HEK293 (cell line): ENCODE results near the gene MND1.

Experiments used
- CTCF ChIA-PET: fragments of 350-600 bp; formaldehyde crosslinking; extraction: SDS; loops from one replicate; lab custom pipeline; 2021; ENCODE audit warnings: antibody characterized with exemption; lab: Yijun Ruan, JAX
- POLR2A ChIA-PET: fragments of 300-600 bp; formaldehyde crosslinking; extraction: SDS; loops from one replicate; lab custom pipeline; 2020; ENCODE audit warnings: antibody characterized with exemption, inconsistent platforms; lab: Yijun Ruan, JAX
- H3K27ac ChIP-seq: fragments of 200-500 bp; sonication (Bioruptor generic); 2 replicates; pipeline ENCODE4 v1.5.1; 2014; ENCODE audit warnings: low read depth, low read length, control low read depth, inconsistent platforms; ENCODE audit errors: extremely low read depth
- H3K36me3 ChIP-seq, 2 experiments: fragments of 200-500 bp in 1 of 2; sonication (Bioruptor generic) in 1 of 2; 1 replicate in 1 of 2; 2 replicates in 1 of 2; pipeline ENCODE4 v1.5.1; 2014 to 2017; ENCODE audit warnings: inconsistent platforms in 2 of 2, low read length in 2 of 2; ENCODE audit not compliant: control insufficient read depth in 2 of 2, insufficient read depth in 1 of 2
- H3K4me1 ChIP-seq: fragments of 200-500 bp; sonication (Bioruptor generic); 2 replicates; pipeline ENCODE4 v1.5.1; 2014; ENCODE audit warnings: mild to moderate bottlenecking, low read length, inconsistent platforms; ENCODE audit not compliant: control insufficient read depth, insufficient read depth
- H3K4me3 ChIP-seq: 2 replicates; pipeline ENCODE4 v1.5.1; 2011; ENCODE audit warnings: low read depth, mild to moderate bottlenecking, control low read depth, low read length, moderate library complexity
- H3K9me3 ChIP-seq: fragments of 200-500 bp; sonication (Bioruptor generic); 2 replicates; pipeline ENCODE4 v1.5.1; 2014; ENCODE audit warnings: low read depth, low read length, inconsistent platforms; ENCODE audit not compliant: control insufficient read depth, insufficient read depth
- GLI4 ChIP-seq: fragments of 450-650 bp; formaldehyde crosslinking; IDR thresholded peaks from 2 replicates; pipeline ENCODE4 v1.5.1; 2016; ENCODE audit warnings: missing biosample characterization, missing genetic modification characterization
- KLF1 ChIP-seq: fragments of 450-650 bp; formaldehyde crosslinking; IDR thresholded peaks from 2 replicates; pipeline ENCODE4 v1.5.1; 2016; ENCODE audit warnings: missing biosample characterization, missing genetic modification characterization
- KLF16 ChIP-seq: fragments of 450-650 bp; formaldehyde crosslinking; IDR thresholded peaks from 2 replicates; pipeline ENCODE4 v1.5.1; 2017; ENCODE audit warnings: missing biosample characterization, missing genetic modification characterization
- OSR2 ChIP-seq: fragments of 450-650 bp; formaldehyde crosslinking; IDR thresholded peaks from 2 replicates; pipeline ENCODE4 v1.5.1; 2016; ENCODE audit warnings: missing biosample characterization, missing genetic modification characterization
- REPIN1 ChIP-seq: fragments of 450-650 bp; formaldehyde crosslinking; IDR thresholded peaks from 2 replicates; pipeline ENCODE4 v1.5.1; 2017; ENCODE audit warnings: missing biosample characterization, missing genetic modification characterization, low read depth
- SCRT2 ChIP-seq: fragments of 450-650 bp; formaldehyde crosslinking; IDR thresholded peaks from 2 replicates; pipeline ENCODE4 v1.5.1; 2016; ENCODE audit warnings: missing biosample characterization, missing genetic modification characterization
- SP2 ChIP-seq: fragments of 450-650 bp; formaldehyde crosslinking; IDR thresholded peaks from 2 replicates; pipeline ENCODE4 v1.5.1; 2016; ENCODE audit warnings: missing biosample characterization, missing genetic modification characterization
- SP7 ChIP-seq: fragments of 450-650 bp; formaldehyde crosslinking; IDR thresholded peaks from 2 replicates; pipeline ENCODE4 v1.5.1; 2016; ENCODE audit warnings: missing biosample characterization, missing genetic modification characterization
- TCF7L2 ChIP-seq: IDR thresholded peaks from 2 replicates; pipeline ENCODE4 v1.6.1; 2011; ENCODE audit warnings: low read depth, mild to moderate bottlenecking, inconsistent platforms, low read length, moderate library complexity, borderline replicate concordance
- TRIM28 ChIP-seq: IDR thresholded peaks from 2 replicates; pipeline ENCODE4 v1.6.1; 2011; ENCODE audit warnings: low read length, control low read depth, borderline replicate concordance
- ZBTB11 ChIP-seq: fragments of 450-650 bp; formaldehyde crosslinking; conservative IDR thresholded peaks from 2 replicates; pipeline ENCODE4 v1.5.1; 2016; ENCODE audit warnings: low read depth, missing biosample characterization, missing genetic modification characterization
- ZBTB17 ChIP-seq: fragments of 450-650 bp; formaldehyde crosslinking; IDR thresholded peaks from 2 replicates; pipeline ENCODE4 v1.5.1; 2016; ENCODE audit warnings: missing biosample characterization, missing genetic modification characterization
- ZNF140 ChIP-seq: fragments of 450-650 bp; formaldehyde crosslinking; IDR thresholded peaks from 2 replicates; pipeline ENCODE4 v1.5.1; 2016; ENCODE audit warnings: missing biosample characterization, missing genetic modification characterization
- ZNF146 ChIP-seq: fragments of 450-650 bp; formaldehyde crosslinking; IDR thresholded peaks from 2 replicates; pipeline ENCODE4 v1.5.1; 2016; ENCODE audit warnings: missing biosample characterization, missing genetic modification characterization
- ZNF341 ChIP-seq: fragments of 450-650 bp; formaldehyde crosslinking; IDR thresholded peaks from 2 replicates; pipeline ENCODE4; 2016; ENCODE audit warnings: low read depth, missing biosample characterization, missing genetic modification characterization
- ZNF488 ChIP-seq: fragments of 450-650 bp; formaldehyde crosslinking; IDR thresholded peaks from 2 replicates; pipeline ENCODE4 v1.5.1; 2016; ENCODE audit warnings: missing biosample characterization, missing genetic modification characterization
- ZNF510 ChIP-seq: fragments of 450-650 bp; formaldehyde crosslinking; IDR thresholded peaks from 2 replicates; pipeline ENCODE4 v1.5.1; 2018; ENCODE audit warnings: mild to moderate bottlenecking, missing genetic modification characterization, missing biosample characterization; ENCODE audit not compliant: insufficient replicate concordance
- ZNF514 ChIP-seq: fragments of 450-650 bp; formaldehyde crosslinking; IDR thresholded peaks from 2 replicates; pipeline ENCODE4 v1.5.1; 2016; ENCODE audit warnings: missing biosample characterization, missing genetic modification characterization
- ZNF521 ChIP-seq: fragments of 450-650 bp; formaldehyde crosslinking; IDR thresholded peaks from 2 replicates; pipeline ENCODE4 v1.5.1; 2017; ENCODE audit warnings: missing biosample characterization, mild to moderate bottlenecking, missing genetic modification characterization
- ZNF530 ChIP-seq: fragments of 450-650 bp; formaldehyde crosslinking; IDR thresholded peaks from 2 replicates; pipeline ENCODE4 v1.5.1; 2016; ENCODE audit warnings: low read depth, missing biosample characterization, missing genetic modification characterization
- ZNF558 ChIP-seq: fragments of 450-650 bp; formaldehyde crosslinking; IDR thresholded peaks from 2 replicates; pipeline ENCODE4 v1.5.1; 2016; ENCODE audit warnings: missing biosample characterization, missing genetic modification characterization
- ZNF585B ChIP-seq: fragments of 450-650 bp; formaldehyde crosslinking; IDR thresholded peaks from 2 replicates; pipeline ENCODE4 v1.5.1; 2016; ENCODE audit warnings: missing biosample characterization, missing genetic modification characterization
- ZNF596 ChIP-seq: fragments of 450-650 bp; IDR thresholded peaks from 2 replicates; pipeline ENCODE4 v1.5.0; 2018; ENCODE audit warnings: missing biosample characterization, mild to moderate bottlenecking, missing genetic modification characterization, moderate library complexity
- ZNF660 ChIP-seq: fragments of 450-650 bp; IDR thresholded peaks from 2 replicates; pipeline ENCODE4 v1.5.1; 2018; ENCODE audit warnings: missing biosample characterization, mild to moderate bottlenecking, missing genetic modification characterization
- ZNF701 ChIP-seq: fragments of 450-650 bp; formaldehyde crosslinking; IDR thresholded peaks from 2 replicates; pipeline ENCODE4 v1.5.1; 2016; ENCODE audit warnings: missing biosample characterization, missing genetic modification characterization
- ZNF704 ChIP-seq: fragments of 450-650 bp; formaldehyde crosslinking; IDR thresholded peaks from 2 replicates; pipeline ENCODE4 v1.5.1; 2016; ENCODE audit warnings: missing biosample characterization, missing genetic modification characterization
- TF ChIP-seq, protein P1 (sequence below): fragments of 450-650 bp; formaldehyde crosslinking; IDR thresholded peaks from 2 replicates; pipeline ENCODE4 v1.5.1; 2016; ENCODE audit warnings: missing biosample characterization, missing genetic modification characterization
- TF ChIP-seq, protein P2 (sequence below): fragments of 450-650 bp; formaldehyde crosslinking; IDR thresholded peaks from 2 replicates; pipeline ENCODE4 v1.5.1; 2017; ENCODE audit warnings: missing biosample characterization, missing genetic modification characterization
- TF ChIP-seq, protein P3 (sequence below): IDR thresholded peaks from 2 replicates; pipeline ENCODE4 v1.6.1; 2011; ENCODE audit warnings: mild to moderate bottlenecking, low read depth, low read length, borderline replicate concordance

Gene MND1

GRCh38 chr4:153341575-153342090, 2.9 kb upstream of the MND1 start:
- H3K27ac ChIP-seq: no peak overlapping the region
- H3K4me3 ChIP-seq: no peak overlapping the region
- peaks cover 0 to 4% of the 10 kb centered on the region in 2 experiments; a peak in 1 of 3 replicates for H3K36me3 ChIP-seq
- CTCF ChIA-PET: interaction anchor here (0.6 to 1.3 kb wide), 6 partner anchors 19 to 400 kb away, joined by 3 to 7 read pairs (median 3); no protein-coding TSS in a partner anchor
- TF ChIP-seq ZNF558: no peak
- TF ChIP-seq, protein P1, sequence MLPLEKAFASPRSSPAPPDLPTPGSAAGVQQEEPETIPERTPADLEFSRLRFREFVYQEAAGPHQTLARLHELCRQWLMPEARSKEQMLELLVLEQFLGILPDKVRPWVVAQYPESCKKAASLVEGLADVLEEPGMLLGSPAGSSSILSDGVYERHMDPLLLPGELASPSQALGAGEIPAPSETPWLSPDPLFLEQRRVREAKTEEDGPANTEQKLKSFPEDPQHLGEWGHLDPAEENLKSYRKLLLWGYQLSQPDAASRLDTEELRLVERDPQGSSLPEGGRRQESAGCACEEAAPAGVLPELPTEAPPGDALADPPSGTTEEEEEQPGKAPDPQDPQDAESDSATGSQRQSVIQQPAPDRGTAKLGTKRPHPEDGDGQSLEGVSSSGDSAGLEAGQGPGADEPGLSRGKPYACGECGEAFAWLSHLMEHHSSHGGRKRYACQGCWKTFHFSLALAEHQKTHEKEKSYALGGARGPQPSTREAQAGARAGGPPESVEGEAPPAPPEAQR: no peak
- TF ChIP-seq REPIN1 (tag by site-specific recombination): no peak
- TF ChIP-seq OSR2 (tag by site-specific recombination): peak; percentile 74
- TF ChIP-seq ZNF596 (tag by site-specific recombination): no peak
- no peak for TF ChIP-seq TCF7L2
- no peak for TF ChIP-seq GLI4
- no peak for TF ChIP-seq KLF1
- TF ChIP-seq ZNF488 (tag by site-specific recombination): no peak
- no peak for TF ChIP-seq ZNF514 (tag by site-specific recombination)
- TF ChIP-seq ZNF510: no peak
- TF ChIP-seq ZNF521 (tag by site-specific recombination): no peak
- TF ChIP-seq ZNF530: no peak
- peak; percentile 41 for TF ChIP-seq SP2 (tag by site-specific recombination)
- no peak for TF ChIP-seq ZNF704
- TF ChIP-seq KLF16 (tag by site-specific recombination): no peak
- 0 out of 2 replicates have a peak, but pooled peaks have one; percentile 47 for TF ChIP-seq SCRT2 (tag by site-specific recombination)
- TF ChIP-seq ZBTB11 (tag by site-specific recombination): no peak
- TF ChIP-seq ZNF660 (tag by site-specific recombination): 0 out of 2 replicates have a peak, but pooled peaks have one; percentile 32
- TF ChIP-seq, protein P2, sequence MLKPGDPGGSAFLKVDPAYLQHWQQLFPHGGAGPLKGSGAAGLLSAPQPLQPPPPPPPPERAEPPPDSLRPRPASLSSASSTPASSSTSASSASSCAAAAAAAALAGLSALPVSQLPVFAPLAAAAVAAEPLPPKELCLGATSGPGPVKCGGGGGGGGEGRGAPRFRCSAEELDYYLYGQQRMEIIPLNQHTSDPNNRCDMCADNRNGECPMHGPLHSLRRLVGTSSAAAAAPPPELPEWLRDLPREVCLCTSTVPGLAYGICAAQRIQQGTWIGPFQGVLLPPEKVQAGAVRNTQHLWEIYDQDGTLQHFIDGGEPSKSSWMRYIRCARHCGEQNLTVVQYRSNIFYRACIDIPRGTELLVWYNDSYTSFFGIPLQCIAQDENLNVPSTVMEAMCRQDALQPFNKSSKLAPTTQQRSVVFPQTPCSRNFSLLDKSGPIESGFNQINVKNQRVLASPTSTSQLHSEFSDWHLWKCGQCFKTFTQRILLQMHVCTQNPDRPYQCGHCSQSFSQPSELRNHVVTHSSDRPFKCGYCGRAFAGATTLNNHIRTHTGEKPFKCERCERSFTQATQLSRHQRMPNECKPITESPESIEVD (tag by site-specific recombination): peak; percentile 39; the same call in 1 of the 2 replicates
- TF ChIP-seq, protein P3, sequence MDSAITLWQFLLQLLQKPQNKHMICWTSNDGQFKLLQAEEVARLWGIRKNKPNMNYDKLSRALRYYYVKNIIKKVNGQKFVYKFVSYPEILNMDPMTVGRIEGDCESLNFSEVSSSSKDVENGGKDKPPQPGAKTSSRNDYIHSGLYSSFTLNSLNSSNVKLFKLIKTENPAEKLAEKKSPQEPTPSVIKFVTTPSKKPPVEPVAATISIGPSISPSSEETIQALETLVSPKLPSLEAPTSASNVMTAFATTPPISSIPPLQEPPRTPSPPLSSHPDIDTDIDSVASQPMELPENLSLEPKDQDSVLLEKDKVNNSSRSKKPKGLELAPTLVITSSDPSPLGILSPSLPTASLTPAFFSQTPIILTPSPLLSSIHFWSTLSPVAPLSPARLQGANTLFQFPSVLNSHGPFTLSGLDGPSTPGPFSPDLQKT: no peak
- TF ChIP-seq ZNF140 (tag by site-specific recombination): no peak
- TF ChIP-seq ZNF701: no peak
- TF ChIP-seq ZBTB17 (tag by site-specific recombination): no peak
- no peak for TF ChIP-seq ZNF585B (tag by site-specific recombination)
- TF ChIP-seq SP7 (tag by site-specific recombination): no peak
- TF ChIP-seq ZNF146: no peak
- TF ChIP-seq ZNF341 (tag by site-specific recombination): no peak
- no peak for TF ChIP-seq TRIM28
- POLR2A ChIA-PET: no interaction called here
- H3K4me1 ChIP-seq: no peaks in the 10 kb centered on the region
- H3K9me3 ChIP-seq: no peaks in the 10 kb centered on the region
